ENCODE measurements around the gene KNSTRN.

GRCh38 chr15:40436116-40436891, 53.8 kb downstream of the KNSTRN start:
- TF ChIP-seq CTCF (IDR thresholded peaks at IDR 0.05) (no peak), POLR2A (IDR thresholded peaks at IDR 0.05) (no peak)

Measured in thyroid gland (tissue), 4 donors.